NCI-H2227 (cell line): ENCODE results near the gene BLVRB.
"Not testable (repeated sequence)": the region's sequence is repeated elsewhere in the genome, so short reads cannot be mapped to it uniquely, and the experiment has no call there.

ENCODE experiments used
- DNase-seq: peaks from one replicate; lab custom pipeline; 2025; ENCODE audit not compliant: unreplicated experiment; lab: John Stamatoyannopoulos, UW

Gene BLVRB

GRCh38 chr19:40452016-40452415 lies 13.5 kb downstream of the BLVRB start:
- DNase-seq = no peak

- no peak for DNase-seq
Measured at GRCh38 chr19:40450664-40451063, 14.9 kb downstream of the BLVRB start.

- DNase-seq = no peak
Measured at GRCh38 chr19:40449506-40449905, 16.0 kb downstream of the BLVRB start.

GRCh38 chr19:40446263-40446784 lies 19.2 kb downstream of the BLVRB start:
- no peak for DNase-seq

- DNase-seq = peak; percentile 66
Measured at GRCh38 chr19:40445780-40446262, 19.7 kb downstream of the BLVRB start.

- DNase-seq = no peak
Measured at GRCh38 chr19:40444825-40445312, 20.7 kb downstream of the BLVRB start.

- peak; percentile 100 for DNase-seq
Measured at GRCh38 chr19:40444000-40444824, 21.3 kb downstream of the BLVRB start, which contains the start of gene SERTAD3. Gene SERTAD3, minus strand, starts transcription at chr19:40444335. Its CDS starts 2,255 bp downstream, at chr19:40442080.

GRCh38 chr19:40443131-40443999 lies 22.2 kb downstream of the BLVRB start:
- peak; percentile 100 for DNase-seq

GRCh38 chr19:40442328-40443130 lies 23.0 kb downstream of the BLVRB start:
- DNase-seq = no peak

- no peak for DNase-seq
Measured at GRCh38 chr19:40441719-40442253, 23.8 kb downstream of the BLVRB start.

- DNase-seq = no peak
Measured at GRCh38 chr19:40438284-40438683, 27.3 kb downstream of the BLVRB start.

- DNase-seq = peak; percentile 99
Measured at GRCh38 chr19:40433391-40434216, 31.9 kb downstream of the BLVRB start.

- DNase-seq = not testable (repeated sequence)
Measured at GRCh38 chr19:40432760-40433159, 32.8 kb downstream of the BLVRB start.

- no peak for DNase-seq
Measured at GRCh38 chr19:40431698-40432097, 33.8 kb downstream of the BLVRB start.

GRCh38 chr19:40430242-40430641 lies 35.3 kb downstream of the BLVRB start:
- DNase-seq = not testable (repeated sequence)

- not testable (repeated sequence) for DNase-seq
Measured at GRCh38 chr19:40428197-40428596, 37.3 kb downstream of the BLVRB start.

GRCh38 chr19:40425450-40426287 lies 39.9 kb downstream of the BLVRB start, which contains the start of gene SERTAD1:
Gene SERTAD1, minus strand, starts transcription at chr19:40425992. Its CDS starts 2,446 bp downstream, at chr19:40423546.
- DNase-seq = peak; percentile 100
